K562 (cell line): ENCODE measurements around the gene ZNF407. TPM values are rescaled to one million over a fixed set of nuclear protein-coding genes. Genes with fewer than 3 reads are reported as not detected.
A peak's percentile ranks its signal among the peaks of the same experiment; 100 is the strongest.

Experiments used
- ATAC-seq: fragments of 200-7000 bp; cut with Tn5 transposase; 3 replicates; pipeline ENCODE4 v1.9.1; 2020; ENCODE audit warnings: moderate library complexity
- BruUV-seq: library from RNA; stranded (reverse); fragments of 400-500 nt; replicated peaks from 2 replicates; lab custom pipeline; 2021; lab: Mats Ljungman, UMichigan
- CTCF ChIA-PET: fragments of 300-600 bp; formaldehyde crosslinking; extraction: SDS; loops from one replicate; lab custom pipeline; 2021; ENCODE audit warnings: low intra/inter-chr PET ratio; lab: Yijun Ruan, JAX
- POLR2A ChIA-PET: fragments of 300-600, 350-650 bp; sonication (Branson Sonifier 250); formaldehyde crosslinking; extraction: SDS; loops from one replicate; lab custom pipeline; 2021; ENCODE audit warnings: antibody characterized with exemption, inconsistent platforms; lab: Yijun Ruan, JAX
- DNase-seq, 4 experiments: peaks; one replicate each; pipeline versions ENCODE4 v3.0.0 to v3.0.0-alpha.2; 2011 to 2018; ENCODE audit warnings: low spot score in 3 of 4, mixed read lengths in 3 of 4; ENCODE audit errors: extremely low read depth in 1 of 4
- FAIRE-seq: peaks from 2 replicates; lab custom pipeline; 2011; peaks lifted over from hg19 to GRCh38; lab: Jason Lieb, UNC
- H2AFZ ChIP-seq: 2 replicates; pipeline ENCODE4 v1.6.0; 2011; ENCODE audit warnings: low read depth, low read length, control low read depth, inconsistent platforms
- H3K27ac ChIP-seq: fragments of 200-600 bp; 3 replicates; pipeline ENCODE4 v1.8.0; 2011; ENCODE audit warnings: low read depth, mild to moderate bottlenecking, control low read depth, inconsistent platforms, low read length, moderate library complexity, mixed read lengths; ENCODE audit errors: extremely low read depth
- H3K27me3 ChIP-seq, 2 experiments: fragments of 300-600 bp in 1 of 2; 2 replicates in 1 of 2; 3 replicates in 1 of 2; pipeline versions ENCODE4 v1.6.0 to v1.8.0; 2011; ENCODE audit warnings: inconsistent platforms in 2 of 2, low read length in 2 of 2, mild to moderate bottlenecking in 1 of 2, mixed read lengths in 1 of 2, moderate library complexity in 1 of 2; ENCODE audit not compliant: control insufficient read depth in 2 of 2, insufficient read depth in 2 of 2
- H3K36me3 ChIP-seq: fragments of 300-600 bp; 3 replicates; pipeline ENCODE4 v1.8.0; 2011; ENCODE audit warnings: mild to moderate bottlenecking, low read length, inconsistent platforms; ENCODE audit not compliant: control insufficient read depth, insufficient read depth
- H3K4me1 ChIP-seq, 2 experiments: fragments of 200-600 bp in 1 of 2; replicated peaks in 1 of 2; 2 replicates in 1 of 2; 3 replicates in 1 of 2; pipeline versions ENCODE4 v1.5.1 to v1.8.0; 2011; ENCODE audit warnings: inconsistent platforms in 2 of 2, low read length in 2 of 2, mild to moderate bottlenecking in 1 of 2, mixed read lengths in 1 of 2, moderate library complexity in 1 of 2; ENCODE audit not compliant: control insufficient read depth in 2 of 2, insufficient read depth in 2 of 2
- H3K4me2 ChIP-seq: 2 replicates; pipeline ENCODE4 v1.6.1; 2011; ENCODE audit warnings: low read length, control low read depth, inconsistent platforms, mixed read lengths; ENCODE audit not compliant: insufficient read depth
- H3K4me3 ChIP-seq: fragments of 200-600 bp; sonication (generic), shearing (Covaris generic); 2 replicates; pipeline ENCODE4 v1.5.1; 2016; ENCODE audit warnings: control low read depth, inconsistent platforms
- H3K79me2 ChIP-seq: fragments of 200-600 bp; 3 replicates; pipeline ENCODE4 v1.8.0; 2011; ENCODE audit warnings: low read length, inconsistent platforms; ENCODE audit not compliant: control insufficient read depth, insufficient read depth
- H3K9ac ChIP-seq, 2 experiments: 2 replicates each; pipeline versions ENCODE4 v1.6.0 to v1.6.1; 2011; ENCODE audit warnings: low read depth in 2 of 2, low read length in 2 of 2, control low read depth in 1 of 2, inconsistent platforms in 1 of 2, mild to moderate bottlenecking in 1 of 2, mixed read lengths in 1 of 2; ENCODE audit not compliant: insufficient read depth in 1 of 2
- H3K9me1 ChIP-seq: one replicate; pipeline ENCODE4 v1.6.0; 2011; ENCODE audit warnings: inconsistent platforms, mild to moderate bottlenecking, low read length, moderate library complexity; ENCODE audit not compliant: control insufficient read depth, insufficient read depth
- H3K9me3 ChIP-seq: replicated peaks from 2 replicates; pipeline ENCODE4 v1.5.1; 2011; ENCODE audit warnings: low read depth, low read length, inconsistent platforms; ENCODE audit not compliant: control insufficient read depth, insufficient read depth
- H4K20me1 ChIP-seq: replicated peaks from 2 replicates; pipeline ENCODE4 v1.6.1; 2011; ENCODE audit warnings: low read length, inconsistent platforms, mixed read lengths; ENCODE audit not compliant: control insufficient read depth, insufficient read depth
- C11orf30 ChIP-seq: fragments of 450-650 bp; IDR thresholded peaks from 2 replicates; pipeline ENCODE4 v1.6.1; 2016; ENCODE audit warnings: low read depth, mild to moderate bottlenecking
- HMG20B ChIP-seq: fragments of 250-450 bp; sonication (Bioruptor Pico); IDR thresholded peaks from 2 replicates; pipeline ENCODE4 v1.5.0; 2021; ENCODE audit warnings: mild to moderate bottlenecking
- MAFG ChIP-seq: fragments of 450-650 bp; conservative IDR thresholded peaks from 2 replicates; pipeline ENCODE4 v1.6.1; 2016; ENCODE audit warnings: missing genetic modification characterization, missing compliant biosample characterization
- NFE2 ChIP-seq: IDR thresholded peaks from 2 replicates; pipeline ENCODE4 v1.6.1; 2014; ENCODE audit warnings: antibody characterized with exemption, low read depth
- OTX1 ChIP-seq: fragments of 450-650 bp; formaldehyde crosslinking; IDR thresholded peaks from 2 replicates; pipeline ENCODE4 v1.4.0; 2022; ENCODE audit warnings: mild to moderate bottlenecking
- ZNF224 ChIP-seq: sonication (generic); formaldehyde crosslinking; IDR thresholded peaks from 2 replicates; pipeline ENCODE4 v1.8.0; 2022; ENCODE audit warnings: mild to moderate bottlenecking, missing genetic modification reagents
- ZNF316 ChIP-seq: fragments of 450-650 bp; IDR thresholded peaks from 2 replicates; pipeline ENCODE4 v1.6.1; 2016
- WGBS: fragments of 100-300 bp; shearing (Covaris generic); methylation state at CpG from one replicate; pipeline ENCODE4 v1.1.6; 2016; ENCODE audit warnings: low coverage, mixed read lengths; ENCODE audit not compliant: insufficient coverage; ENCODE audit errors: missing lambda C conversion rate; 5-methylcytosine and 5-hydroxymethylcytosine counted together
- in situ Hi-C: fragments of 300-500 bp; cut with MboI; formaldehyde crosslinking; loops from 4 replicates; pipeline ENCODE4 v1.15.0; 2018; ENCODE audit warnings: inconsistent platforms, mixed read lengths
- intact Hi-C: fragments of 100-400 bp; cut with micrococcal nuclease; formaldehyde crosslinking; loops from 2 replicates; pipeline ENCODE4 v1.14.2; 2022
- polyA plus RNA-seq, 8 experiments: library from polyadenylated mRNA; depleted of rRNA in 4 of 8; stranded (reverse) in 5 of 8; unstranded in 3 of 8; fragments of >200 nt; fragmentation: Nextera tagmentation in 2 of 8; fragmentation: Illumina TruSeq in 1 of 8; extraction: Ambion mirVana in 2 of 8; extraction: Trizol in 1 of 8; gene quantifications; 2 replicates each; pipeline versions ENCODE4 v1.2.1 to v1.2.3, GENCODE V29; 2011 to 2014; ENCODE audit warnings: inconsistent platforms in 1 of 8, missing spikeins in 1 of 8
- total RNA-seq, 7 experiments: library from RNA; depleted of rRNA in 6 of 7; stranded (reverse); fragments of >200 nt in 6 of 7; fragmentation: Illumina TruSeq in 2 of 7; extraction: Trizol in 2 of 7; gene quantifications; 2 replicates each; pipeline versions ENCODE4 v1.2.1 to v1.2.3, GENCODE V29; 2011 to 2021; ENCODE audit warnings: low replicate concordance in 1 of 7

The ZNF407 gene
- total and polyA plus RNA-seq, 9 of the 15 experiments (the other 6 are each of a cell fraction or from before 2014, with no cell fraction given): 0.21 to 5.4 (median 2.3) TPM

GRCh38 chr18:74699455-74699854 is 101.8 kb downstream of the ZNF407 start:
- H3K4me1 ChIP-seq: peaks cover 0 to 5% of the 10 kb centered on the region in 2 experiments; a peak in 1 of 5 replicates
- FAIRE-seq: no peak
- no TSS peak for BruUV-seq
- H3K27me3 ChIP-seq: no peaks in the 10 kb centered on the region
- WGBS: 40% methylated on average over 3 of the region's 3 CpGs
- no peak for ATAC-seq
- ChIA-PET CTCF (no interaction called here), POLR2A (interaction anchor here (0.6 kb wide), 1 partner anchor 77 kb away, joined by 4 read pairs; no protein-coding TSS in a partner anchor)
- H3K9me3 ChIP-seq: no peaks in the 10 kb centered on the region
- intact Hi-C loops (no loop called here), in situ Hi-C loops (no loop called here)
- H3K9me1 ChIP-seq: no peaks in the 10 kb centered on the region
- H3K27ac ChIP-seq: no peak overlapping the region
- no peak overlapping the region for H3K4me2 ChIP-seq
- no peak overlapping the region for H3K4me3 ChIP-seq
- DNase-seq: no peak
- no peak overlapping the region; the same call in 1 of the 2 replicates for H2AFZ ChIP-seq
- H4K20me1 ChIP-seq: no peaks in the 10 kb centered on the region
- H3K36me3 ChIP-seq: no peaks in the 10 kb centered on the region
- no peak overlapping the region for H3K9ac ChIP-seq
- TF ChIP-seq HMG20B (CRISPR knock-in tag): no peak
- no peak for TF ChIP-seq OTX1 (CRISPR knock-in tag)
- H3K79me2 ChIP-seq: no peaks in the 10 kb centered on the region

GRCh38 chr18:74702950-74703349 is 105.3 kb downstream of the ZNF407 start:
- FAIRE-seq: no peak
- intact Hi-C loops: no loop called here
- TF ChIP-seq ZNF224 (no peak), MAFG (tag) (peak; percentile 33; the same call in 1 of the 2 replicates), ZNF316 (peak; percentile 52), NFE2 (peak; percentile 59), C11orf30 (peak; percentile 67; the same call in 1 of the 2 replicates)
- Histone ChIP-seq H3K27me3 (no peaks in the 10 kb centered on the region), H3K4me3 (no peak overlapping the region), H3K9me3 (no peaks in the 10 kb centered on the region), H2AFZ (peak overlapping the region; percentile 19; the same call in 1 of the 2 replicates), H3K4me2 (no peak overlapping the region), H3K9me1 (no peaks in the 10 kb centered on the region), H3K36me3 (no peaks in the 10 kb centered on the region), H3K9ac (no peak overlapping the region), H3K4me1 (peaks cover 0 to 5% of the 10 kb centered on the region in 2 experiments; a peak in 1 of 5 replicates), H4K20me1 (no peaks in the 10 kb centered on the region), H3K27ac (no peak overlapping the region), H3K79me2 (no peaks in the 10 kb centered on the region)
- ChIA-PET CTCF (no interaction called here), POLR2A (interaction anchor here (1.5 kb wide), 1 partner anchor 11 kb away, joined by 5 read pairs; no protein-coding TSS in a partner anchor)
- BruUV-seq: no TSS peak
- in situ Hi-C loops: no loop called here
- 0 out of 3 replicates have a peak, but pooled peaks have one; percentile 50 for ATAC-seq
- DNase-seq: peak in 2 of 4 experiments; percentile 11 to 26
- 44% methylated on average over 2 of the region's 3 CpGs for WGBS
